Measurements from ENCODE around the gene KCNF1. TPM values are rescaled to one million over a fixed set of nuclear protein-coding genes. Genes with fewer than 3 reads are reported as not detected.

The KCNF1 gene
- total RNA-seq, 2 experiments from 2014 or later: not detected

GRCh38 chr2:10875126-10875525, 36.6 kb upstream of the KCNF1 start:
- peaks cover 5% of the 10 kb centered on the region for H3K4me1 Mint-ChIP-seq
- H3K27me3 Mint-ChIP-seq: peaks cover 6% of the 10 kb centered on the region
- H3K9me3 Mint-ChIP-seq: no peaks in the 10 kb centered on the region
- POLR2A ChIA-PET: no interaction called here
- H3K27ac Mint-ChIP-seq: no peak overlapping the region
- ATAC-seq (ENCODE audit: low read depth) (no peak), DNase-seq (no peak)
- no peak overlapping the region for H3K4me3 Mint-ChIP-seq
- peaks cover 2% of the 10 kb centered on the region for H3K36me3 Mint-ChIP-seq

GRCh38 chr2:10876394-10876793, 35.3 kb upstream of the KCNF1 start:
- ATAC-seq (ENCODE audit: low read depth): no peak
- Mint-ChIP-seq H3K4me3 (no peak overlapping the region), H3K27ac (no peak overlapping the region), H3K9me3 (no peaks in the 10 kb centered on the region), H3K36me3 (peaks cover 2% of the 10 kb centered on the region), H3K27me3 (peaks cover 5% of the 10 kb centered on the region), H3K4me1 (peaks cover 9% of the 10 kb centered on the region)
- POLR2A ChIA-PET: no interaction called here
- DNase-seq: no peak

- no peak for DNase-seq
- Mint-ChIP-seq H3K4me3 (no peak overlapping the region), H3K27me3 (peaks cover 5% of the 10 kb centered on the region), H3K4me1 (peaks cover 12% of the 10 kb centered on the region), H3K9me3 (no peaks in the 10 kb centered on the region), H3K36me3 (peaks cover 3% of the 10 kb centered on the region), H3K27ac (no peak overlapping the region)
- ATAC-seq (ENCODE audit: low read depth): no peak
- POLR2A ChIA-PET: no interaction called here
Measured at GRCh38 chr2:10876963-10877362, 34.8 kb upstream of the KCNF1 start.

- no peak overlapping the region for H3K27ac Mint-ChIP-seq
- H3K9me3 Mint-ChIP-seq: no peaks in the 10 kb centered on the region
- no peak for ATAC-seq (ENCODE audit: low read depth)
- peaks cover 2% of the 10 kb centered on the region for H3K36me3 Mint-ChIP-seq
- POLR2A ChIA-PET: no interaction called here
- H3K27me3 Mint-ChIP-seq: peaks cover 5% of the 10 kb centered on the region
- H3K4me3 Mint-ChIP-seq: no peak overlapping the region
- peaks cover 12% of the 10 kb centered on the region for H3K4me1 Mint-ChIP-seq
- no peak for DNase-seq
Measured at GRCh38 chr2:10877651-10878111, 34.1 kb upstream of the KCNF1 start.

- Mint-ChIP-seq H3K9me3 (no peaks in the 10 kb centered on the region), H3K27ac (no peak overlapping the region), H3K27me3 (peaks cover 5% of the 10 kb centered on the region), H3K36me3 (peaks cover 2% of the 10 kb centered on the region), H3K4me1 (peaks cover 12% of the 10 kb centered on the region), H3K4me3 (no peak overlapping the region)
- POLR2A ChIA-PET: no interaction called here
- no peak for DNase-seq
- ATAC-seq (ENCODE audit: low read depth): no peak
Measured at GRCh38 chr2:10878268-10878915, 33.3 kb upstream of the KCNF1 start.

- ATAC-seq (ENCODE audit: low read depth) (no peak), DNase-seq (no peak)
- Mint-ChIP-seq H3K36me3 (peaks cover 2% of the 10 kb centered on the region), H3K27me3 (peaks cover 2% of the 10 kb centered on the region), H3K9me3 (no peaks in the 10 kb centered on the region), H3K4me1 (peaks cover 16% of the 10 kb centered on the region), H3K27ac (no peak overlapping the region), H3K4me3 (no peak overlapping the region)
- POLR2A ChIA-PET: no interaction called here
Measured at GRCh38 chr2:10879159-10879558, 32.6 kb upstream of the KCNF1 start.

GRCh38 chr2:10879624-10880585, 31.8 kb upstream of the KCNF1 start:
- peaks cover 20% of the 10 kb centered on the region for H3K4me1 Mint-ChIP-seq
- no peak for DNase-seq
- H3K27me3 Mint-ChIP-seq: peaks cover 2% of the 10 kb centered on the region
- peak overlapping the region; percentile 77 for H3K4me3 Mint-ChIP-seq
- H3K9me3 Mint-ChIP-seq: no peaks in the 10 kb centered on the region
- H3K36me3 Mint-ChIP-seq: peaks cover 2% of the 10 kb centered on the region
- H3K27ac Mint-ChIP-seq: peak overlapping the region; percentile 78
- peak; percentile 28 for ATAC-seq (ENCODE audit: low read depth)
- POLR2A ChIA-PET: interaction anchor here (1.0 kb wide), 1 partner anchor 11 kb away, joined by 3 read pairs; no protein-coding TSS in a partner anchor

- Mint-ChIP-seq H3K4me1 (peaks cover 20% of the 10 kb centered on the region), H3K36me3 (peaks cover 2% of the 10 kb centered on the region), H3K27me3 (peaks cover 2% of the 10 kb centered on the region), H3K4me3 (peak overlapping the region; percentile 77), H3K9me3 (no peaks in the 10 kb centered on the region), H3K27ac (peak overlapping the region; percentile 78)
- ATAC-seq (ENCODE audit: low read depth) (peak; percentile 80), DNase-seq (peak; percentile 44)
- POLR2A ChIA-PET: interaction anchor here (1.0 kb wide), 1 partner anchor 12 kb away, joined by 3 read pairs; no protein-coding TSS in a partner anchor
Measured at GRCh38 chr2:10880586-10881321, 31.0 kb upstream of the KCNF1 start.

GRCh38 chr2:10882568-10882967, 29.2 kb upstream of the KCNF1 start:
- POLR2A ChIA-PET: no interaction called here
- ATAC-seq (ENCODE audit: low read depth) (no peak), DNase-seq (no peak)
- peaks cover 2% of the 10 kb centered on the region for H3K36me3 Mint-ChIP-seq
- H3K4me3 Mint-ChIP-seq: no peak overlapping the region
- H3K27me3 Mint-ChIP-seq: no peaks in the 10 kb centered on the region
- H3K27ac Mint-ChIP-seq: no peak overlapping the region
- peaks cover 19% of the 10 kb centered on the region for H3K4me1 Mint-ChIP-seq
- H3K9me3 Mint-ChIP-seq: no peaks in the 10 kb centered on the region

- POLR2A ChIA-PET: no interaction called here
- no peak for ATAC-seq (ENCODE audit: low read depth)
- Mint-ChIP-seq H3K36me3 (peaks cover 2% of the 10 kb centered on the region), H3K27me3 (no peaks in the 10 kb centered on the region), H3K4me3 (no peak overlapping the region), H3K4me1 (peaks cover 16% of the 10 kb centered on the region), H3K27ac (no peak overlapping the region), H3K9me3 (no peaks in the 10 kb centered on the region)
- no peak for DNase-seq
Measured at GRCh38 chr2:10883066-10883465, 28.7 kb upstream of the KCNF1 start.

GRCh38 chr2:10883801-10884478, 27.8 kb upstream of the KCNF1 start:
- Mint-ChIP-seq H3K4me3 (no peak overlapping the region), H3K27ac (no peak overlapping the region), H3K9me3 (no peaks in the 10 kb centered on the region), H3K36me3 (peaks cover 2% of the 10 kb centered on the region), H3K27me3 (no peaks in the 10 kb centered on the region), H3K4me1 (peaks cover 16% of the 10 kb centered on the region)
- POLR2A ChIA-PET: no interaction called here
- DNase-seq: no peak
- ATAC-seq (ENCODE audit: low read depth): no peak

GRCh38 chr2:10884574-10884975, 27.2 kb upstream of the KCNF1 start:
- POLR2A ChIA-PET: interaction anchor here (1.0 kb wide), 1 partner anchor 271 kb away, joined by 3 read pairs; the partner anchor contains the start of gene SLC66A3
- Mint-ChIP-seq H3K27me3 (no peaks in the 10 kb centered on the region), H3K27ac (no peak overlapping the region), H3K4me1 (peaks cover 16% of the 10 kb centered on the region), H3K36me3 (peaks cover 2% of the 10 kb centered on the region), H3K4me3 (no peak overlapping the region), H3K9me3 (no peaks in the 10 kb centered on the region)
- DNase-seq: no peak
- ATAC-seq (ENCODE audit: low read depth): peak; percentile 34

Measured in activated naive CD8-positive, alpha-beta T cell treated with anti-CD3 and anti-CD28 coated beads, Interleukin-2, amount 10 ng/mL, durations not matched to agents 7 days and 5 days (primary cell).